ENCODE results near the gene PMM1. TPM values are rescaled to one million over a fixed set of nuclear protein-coding genes. Genes with fewer than 3 reads are reported as not detected.
"Not testable (repeated sequence)": the region's sequence is repeated elsewhere in the genome, so short reads cannot be mapped to it uniquely, and the experiment has no call there.

PMM1 gene
- total RNA-seq, 1 experiment from 2014 or later: 10.3 TPM

- Histone ChIP-seq H3K4me1 (peaks cover 49% of the 10 kb centered on the region), H3K4me3 (no peak overlapping the region), H3K36me3 (peaks cover 2% of the 10 kb centered on the region; the same call in 1 of the 2 replicates), H3K9me3 (replicated peaks) (no peaks in the 10 kb centered on the region), H3K27ac (no peak overlapping the region), H3K27me3 (no peaks in the 10 kb centered on the region)
- no peak for DNase-seq
Observed at GRCh38 chr22:41562461-41562860, 27.2 kb downstream of the PMM1 start.

- Histone ChIP-seq H3K36me3 (peaks cover 2% of the 10 kb centered on the region; the same call in 1 of the 2 replicates), H3K4me1 (peaks cover 54% of the 10 kb centered on the region), H3K4me3 (peak overlapping the region; percentile 60)
Observed at GRCh38 chr22:41561788-41562187, 27.9 kb downstream of the PMM1 start.

GRCh38 chr22:41561335-41561734 is 28.3 kb downstream of the PMM1 start:
- Histone ChIP-seq H3K27ac (peak overlapping the region; percentile 64), H3K27me3 (no peaks in the 10 kb centered on the region), H3K4me3 (peak overlapping the region; percentile 60), H3K4me1 (peaks cover 56% of the 10 kb centered on the region), H3K36me3 (peaks cover 2% of the 10 kb centered on the region; the same call in 1 of the 2 replicates), H3K9me3 (replicated peaks) (no peaks in the 10 kb centered on the region)
- DNase-seq: peak; percentile 44 to 59

More at GRCh38 chr22:41561788-41562187, 27.9 kb downstream of the PMM1 start:
- H3K27me3 ChIP-seq: no peaks in the 10 kb centered on the region
- no peaks in the 10 kb centered on the region for H3K9me3 ChIP-seq (replicated peaks)
- no peak for DNase-seq
- H3K27ac ChIP-seq: peak overlapping the region; percentile 64

- Histone ChIP-seq H3K27me3 (no peaks in the 10 kb centered on the region), H3K27ac (peak overlapping the region; percentile 64), H3K4me1 (peaks cover 49% of the 10 kb centered on the region), H3K9me3 (replicated peaks) (no peaks in the 10 kb centered on the region), H3K4me3 (peak overlapping the region; percentile 60), H3K36me3 (peaks cover 2% of the 10 kb centered on the region; the same call in 1 of the 2 replicates)
- peak; percentile 41 to 59 for DNase-seq
Observed at GRCh38 chr22:41560095-41560471, 29.6 kb downstream of the PMM1 start.

GRCh38 chr22:41558241-41558630 is 31.4 kb downstream of the PMM1 start:
- H3K27ac ChIP-seq: peak overlapping the region; percentile 84; the same call in 1 of the 2 replicates
- H3K27me3 ChIP-seq; DNase-seq; H3K9me3 ChIP-seq (replicated peaks); H3K36me3 ChIP-seq; H3K4me3 ChIP-seq: not testable (repeated sequence)
- peaks cover 44% of the 10 kb centered on the region for H3K4me1 ChIP-seq

GRCh38 chr22:41557401-41558240 is 32.0 kb downstream of the PMM1 start:
- Histone ChIP-seq H3K9me3 (replicated peaks) (no peaks in the 10 kb centered on the region), H3K4me3 (peak overlapping the region; percentile 42), H3K27ac (peak overlapping the region; percentile 84), H3K36me3 (no peaks in the 10 kb centered on the region), H3K4me1 (peaks cover 41% of the 10 kb centered on the region), H3K27me3 (no peaks in the 10 kb centered on the region)
- DNase-seq: peak; percentile 89 to 92

- no peaks in the 10 kb centered on the region for H3K36me3 ChIP-seq
- peaks cover 34% of the 10 kb centered on the region for H3K4me1 ChIP-seq
- H3K4me3 ChIP-seq: no peak overlapping the region
- no peaks in the 10 kb centered on the region for H3K27me3 ChIP-seq
- H3K27ac ChIP-seq: peak overlapping the region; percentile 84
- DNase-seq: no peak
- no peaks in the 10 kb centered on the region for H3K9me3 ChIP-seq (replicated peaks)
Observed at GRCh38 chr22:41556561-41556960, 33.1 kb downstream of the PMM1 start.

- no peaks in the 10 kb centered on the region for H3K9me3 ChIP-seq (replicated peaks)
- H3K27ac ChIP-seq: no peak overlapping the region
- H3K36me3 ChIP-seq: no peaks in the 10 kb centered on the region
- H3K4me3 ChIP-seq: no peak overlapping the region
- H3K4me1 ChIP-seq: peaks cover 36% of the 10 kb centered on the region
- no peaks in the 10 kb centered on the region for H3K27me3 ChIP-seq
- peak; percentile 19 to 40 for DNase-seq
Observed at GRCh38 chr22:41555325-41555982, 34.2 kb downstream of the PMM1 start.

- Histone ChIP-seq H3K27me3 (no peaks in the 10 kb centered on the region), H3K4me3 (no peak overlapping the region), H3K4me1 (peaks cover 20% of the 10 kb centered on the region), H3K36me3 (no peaks in the 10 kb centered on the region), H3K9me3 (replicated peaks) (no peaks in the 10 kb centered on the region), H3K27ac (no peak overlapping the region)
- peak; percentile 30 to 45 for DNase-seq
Observed at GRCh38 chr22:41551877-41552582, 37.6 kb downstream of the PMM1 start.

GRCh38 chr22:41550952-41551491 is 38.6 kb downstream of the PMM1 start:
- H3K4me3 ChIP-seq: no peak overlapping the region
- peak; percentile 55 to 63 for DNase-seq
- peaks cover 15% of the 10 kb centered on the region for H3K4me1 ChIP-seq
- no peaks in the 10 kb centered on the region for H3K36me3 ChIP-seq
- no peaks in the 10 kb centered on the region for H3K9me3 ChIP-seq (replicated peaks)
- H3K27ac ChIP-seq: peak overlapping the region; percentile 28; the same call in 1 of the 2 replicates
- no peaks in the 10 kb centered on the region for H3K27me3 ChIP-seq

GRCh38 chr22:41548830-41549211 is 40.8 kb downstream of the PMM1 start:
- Histone ChIP-seq H3K4me3 (no peak overlapping the region), H3K36me3 (no peaks in the 10 kb centered on the region), H3K27ac (no peak overlapping the region), H3K4me1 (peaks cover 18% of the 10 kb centered on the region), H3K27me3 (no peaks in the 10 kb centered on the region), H3K9me3 (replicated peaks) (no peaks in the 10 kb centered on the region)
- no peak for DNase-seq

- Histone ChIP-seq H3K27me3 (no peaks in the 10 kb centered on the region), H3K4me3 (peak overlapping the region; percentile 80), H3K36me3 (no peaks in the 10 kb centered on the region), H3K27ac (no peak overlapping the region), H3K9me3 (replicated peaks) (no peaks in the 10 kb centered on the region), H3K4me1 (peaks cover 11% of the 10 kb centered on the region; the same call in 1 of the 2 replicates)
- peak in 1 of 2 experiments; percentile 31 for DNase-seq
Observed at GRCh38 chr22:41544671-41545476, 44.8 kb downstream of the PMM1 start.

GRCh38 chr22:41543854-41544670 is 45.6 kb downstream of the PMM1 start, which contains the start of gene POLR3H:
Gene POLR3H (minus strand): TSS chr22:41544470. CDS start chr22:41544101, 369 bp downstream.
- Histone ChIP-seq H3K4me3 (peak within 1 kb of the TSS; percentile 80), H3K4me1 (peaks cover 11% of the 10 kb centered on the region; the same call in 1 of the 2 replicates), H3K36me3 (no peaks in the 10 kb centered on the region), H3K27ac (peak within 1 kb of the TSS; percentile 33; the same call in 1 of the 2 replicates), H3K9me3 (replicated peaks) (no peaks in the 10 kb centered on the region), H3K27me3 (no peaks in the 10 kb centered on the region)
- DNase-seq: peak; percentile 97 to 99
